GM18511 (cell line): ENCODE measurements around the gene BOD1.

ENCODE experiments used
- ATAC-seq: cut with Tn5 transposase; IDR thresholded peaks from one replicate; pipeline ENCODE4 v1.9.1; 2021; ENCODE audit warnings: mild to moderate bottlenecking, moderate library complexity; ENCODE audit not compliant: unreplicated experiment

BOD1 gene

DNA sequence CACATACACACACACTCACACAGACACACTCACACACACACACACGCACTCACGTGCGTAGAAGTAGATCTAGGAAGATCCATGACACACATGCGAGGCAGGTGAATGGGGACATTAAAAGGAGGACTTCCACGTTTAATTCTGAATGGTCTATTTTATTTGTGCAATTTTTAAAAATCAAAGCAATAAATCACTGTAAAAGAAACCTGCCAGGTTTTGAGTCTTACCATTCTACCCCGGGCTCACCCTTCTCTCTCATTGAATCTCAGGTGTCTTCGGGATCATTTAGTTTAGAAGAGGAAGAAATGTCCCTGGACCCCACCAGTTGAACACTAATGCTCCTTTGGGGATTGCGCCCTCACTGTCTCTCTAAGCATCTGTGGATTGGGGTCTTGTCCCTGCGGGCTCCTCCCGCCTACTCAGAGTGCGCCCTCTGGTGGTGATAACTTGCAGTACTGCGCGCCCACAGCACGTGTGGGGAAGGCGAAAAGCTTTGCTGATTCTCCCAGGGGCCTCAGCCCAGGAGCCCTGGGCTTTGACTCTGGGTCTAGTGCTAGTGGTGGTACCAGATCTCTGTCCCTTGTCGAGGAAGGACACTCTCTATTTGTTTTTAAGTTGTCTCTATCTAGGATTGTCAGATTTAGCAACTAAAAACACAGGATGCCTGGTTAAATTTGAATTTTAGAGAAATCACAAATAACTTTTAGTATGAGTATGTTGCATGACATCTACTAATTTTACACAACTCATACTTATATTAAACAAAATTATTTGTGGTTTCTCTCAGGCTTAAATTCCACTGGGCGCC is 34.8 kb downstream of the BOD1 start:
- no peak for ATAC-seq

- no peak for ATAC-seq
Observed at GRCh38 chr5:173578947-173579615, 37.4 kb downstream of the BOD1 start.

DNA sequence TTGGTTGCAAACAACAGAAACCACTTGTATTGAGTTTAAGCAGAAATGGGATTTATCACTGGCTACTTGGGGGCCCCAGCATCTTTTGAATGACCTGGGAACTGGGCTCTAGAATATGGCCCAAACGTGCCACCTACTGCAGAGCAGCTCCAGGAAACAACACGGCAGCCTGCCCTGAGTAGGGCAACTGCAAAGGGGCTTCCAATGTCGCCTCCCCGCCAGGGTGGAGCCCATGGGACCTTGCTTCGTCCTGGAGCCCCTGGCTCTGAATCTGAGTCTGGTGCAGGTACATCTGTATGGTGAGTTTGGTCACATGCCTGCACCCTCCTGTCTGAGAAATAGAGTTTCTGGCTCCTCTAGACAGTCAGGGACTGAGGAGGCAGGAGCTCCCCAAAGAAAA is 38.6 kb downstream of the BOD1 start:
- no peak for ATAC-seq

DNA sequence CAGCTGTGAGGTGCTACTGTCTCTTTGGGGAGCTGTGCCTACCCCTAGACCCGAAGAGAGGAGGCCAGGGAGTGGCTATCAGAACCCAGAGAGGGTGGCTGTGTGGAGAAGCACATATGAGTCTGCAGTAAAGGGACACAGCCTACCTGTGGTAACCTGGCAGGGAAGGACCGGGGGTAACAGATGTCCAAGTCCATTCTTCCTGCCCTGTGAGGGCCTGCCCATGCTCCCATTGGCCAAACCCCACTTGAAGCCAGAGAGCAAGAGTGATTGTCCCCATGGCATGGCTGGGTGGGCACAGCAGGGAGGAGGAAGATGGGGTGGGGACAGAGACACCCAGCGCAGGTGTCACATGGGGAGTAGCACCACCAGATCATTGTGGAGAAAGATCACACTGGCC is 39.3 kb downstream of the BOD1 start:
- ATAC-seq = no peak

DNA sequence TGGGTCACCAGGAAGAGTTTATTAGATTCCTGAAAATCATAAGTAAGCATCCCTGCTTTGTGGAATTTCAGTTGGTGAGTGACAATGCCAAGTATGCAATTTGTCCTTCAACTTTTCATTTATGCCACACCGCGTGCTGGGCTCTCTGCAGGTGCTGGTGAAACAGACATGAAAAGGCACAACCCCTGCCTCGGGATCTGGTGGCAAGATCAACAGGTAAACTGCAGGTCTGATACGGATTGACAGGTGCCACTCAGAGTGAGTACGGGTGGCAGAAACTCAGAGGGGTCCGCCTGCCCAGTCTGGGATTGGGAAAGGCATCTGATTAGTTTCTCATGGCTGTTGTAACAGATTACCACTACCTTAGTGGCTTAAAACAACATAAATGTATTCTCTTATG is 40.5 kb downstream of the BOD1 start:
- no peak for ATAC-seq

DNA sequence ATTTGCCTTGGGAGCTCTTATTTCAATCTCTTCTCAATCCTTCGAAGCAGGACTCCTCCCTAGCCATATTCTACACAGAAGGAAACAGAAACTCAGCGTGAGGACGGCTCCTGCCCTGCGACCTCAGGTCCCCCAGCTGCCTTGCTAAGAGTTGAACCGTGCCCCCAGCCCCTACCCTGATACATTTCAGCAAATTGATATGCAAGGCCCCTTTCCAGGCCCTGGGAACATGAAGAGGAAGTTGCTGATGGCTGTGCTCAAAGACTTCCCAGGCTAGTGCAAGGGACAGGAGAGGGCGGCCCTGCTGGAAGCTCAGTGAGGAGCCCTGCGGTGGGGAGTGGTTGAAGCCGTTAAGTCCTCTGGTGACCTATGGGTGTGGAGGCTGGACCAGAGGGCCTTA is 41.5 kb downstream of the BOD1 start:
- ATAC-seq = no peak

DNA sequence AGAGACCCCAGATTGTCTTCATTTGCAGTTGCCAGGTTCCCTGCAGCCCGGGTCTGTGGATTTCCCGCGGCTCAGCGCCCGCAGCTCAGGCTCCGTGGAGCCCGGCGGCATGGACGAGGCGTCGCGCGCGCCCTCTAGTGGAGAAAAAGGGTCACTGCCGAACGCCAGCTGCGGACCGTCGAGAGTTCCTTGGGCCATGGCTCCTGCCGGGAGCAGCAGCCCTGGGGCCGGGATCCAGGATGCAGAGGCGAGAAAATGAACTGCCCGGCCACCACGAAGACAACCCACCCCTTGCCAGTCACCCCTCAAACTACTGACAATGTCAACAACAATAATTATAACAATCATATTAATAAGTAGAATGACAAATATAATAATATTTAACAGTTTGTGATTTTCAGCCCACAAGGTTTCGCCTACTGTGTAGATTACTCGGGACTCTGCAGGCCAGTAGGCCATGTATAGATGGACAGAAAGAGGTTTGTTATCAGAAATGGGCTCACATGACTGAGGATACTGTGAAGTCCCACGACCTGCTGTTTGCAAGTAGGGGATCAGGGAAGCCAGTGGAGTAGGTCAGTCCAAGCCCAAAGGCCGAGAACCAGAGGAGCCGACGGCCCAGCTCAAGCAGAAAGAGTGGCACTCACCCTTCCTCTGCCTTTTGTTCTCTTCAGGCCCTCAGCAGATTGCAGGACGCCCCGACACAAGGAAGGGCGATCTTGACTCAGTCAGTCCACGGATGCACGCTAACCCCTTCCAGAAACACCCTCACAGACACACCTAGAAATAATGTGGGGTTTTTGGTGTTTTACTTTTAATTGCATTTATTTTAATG is 43.1 kb downstream of the BOD1 start:
- peak; percentile 81 for ATAC-seq

DNA sequence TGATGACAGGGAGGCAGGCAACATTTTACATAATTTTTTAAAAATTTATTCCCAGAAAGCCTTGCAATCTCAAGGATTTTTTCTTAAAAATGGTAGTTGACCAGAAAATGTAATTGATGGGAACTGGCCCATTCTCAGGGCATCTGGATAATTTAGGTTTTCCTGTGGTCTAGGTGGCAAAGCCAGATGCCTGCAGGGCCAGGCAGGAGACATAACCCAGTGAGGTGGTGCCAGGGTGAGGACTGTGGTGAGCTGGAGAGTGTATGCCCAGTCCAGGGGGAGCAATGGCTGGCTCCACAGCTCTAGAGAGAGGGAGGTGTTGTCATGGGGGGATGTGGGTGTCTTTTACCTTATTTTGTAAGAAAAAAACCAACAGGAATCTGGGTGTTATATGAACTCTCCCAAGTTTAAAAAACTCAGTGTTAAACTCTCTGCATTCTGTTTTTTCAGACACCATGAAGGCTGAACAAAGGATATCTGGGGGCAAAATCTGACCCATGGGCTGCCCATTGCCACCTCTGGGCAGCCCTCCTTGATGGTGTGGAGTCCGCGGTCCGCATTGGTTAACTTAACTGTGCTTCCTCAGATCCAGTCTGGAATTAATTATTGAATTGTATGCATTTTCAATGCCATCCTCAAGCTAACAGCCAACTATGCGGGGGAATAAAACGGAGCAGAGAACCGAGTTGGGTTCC is 43.9 kb downstream of the BOD1 start:
- no peak for ATAC-seq

DNA sequence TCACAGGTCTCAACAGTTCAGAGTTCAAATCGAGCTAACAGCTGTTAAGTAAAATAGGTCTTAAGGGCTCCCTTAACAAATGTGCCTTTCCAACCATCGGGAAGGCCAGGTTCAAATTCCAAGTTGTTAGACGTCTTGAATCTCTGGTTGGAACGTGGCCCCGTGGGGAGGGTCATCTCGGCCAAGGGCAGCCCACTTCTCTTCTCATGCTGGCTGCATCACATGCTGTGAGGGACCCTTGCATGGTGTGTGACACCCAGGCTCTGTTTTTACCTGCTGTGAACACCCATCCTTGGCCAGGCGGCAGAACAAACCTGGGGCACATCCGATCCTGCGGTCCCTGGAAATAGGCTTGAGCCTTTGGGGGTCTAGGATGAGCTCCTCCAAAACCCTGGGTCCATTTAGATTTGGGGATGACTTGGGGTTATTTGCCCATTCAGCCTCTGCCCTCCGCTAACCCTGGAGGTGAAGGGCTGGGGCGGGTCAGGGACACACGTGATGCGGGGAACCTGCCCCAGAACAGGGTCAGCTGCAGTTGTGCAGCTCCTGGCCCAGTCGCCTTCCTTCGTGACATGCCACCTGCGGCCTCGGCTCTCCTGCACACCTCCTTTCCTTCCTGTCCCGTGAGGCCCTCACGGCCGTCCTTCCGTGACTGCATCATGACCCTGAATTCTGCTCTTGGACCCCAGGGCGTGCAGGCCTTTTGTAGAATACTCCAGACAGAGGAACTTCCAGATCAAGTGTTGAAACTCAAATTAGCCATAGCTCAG is 45.9 kb downstream of the BOD1 start:
- ATAC-seq = no peak

DNA sequence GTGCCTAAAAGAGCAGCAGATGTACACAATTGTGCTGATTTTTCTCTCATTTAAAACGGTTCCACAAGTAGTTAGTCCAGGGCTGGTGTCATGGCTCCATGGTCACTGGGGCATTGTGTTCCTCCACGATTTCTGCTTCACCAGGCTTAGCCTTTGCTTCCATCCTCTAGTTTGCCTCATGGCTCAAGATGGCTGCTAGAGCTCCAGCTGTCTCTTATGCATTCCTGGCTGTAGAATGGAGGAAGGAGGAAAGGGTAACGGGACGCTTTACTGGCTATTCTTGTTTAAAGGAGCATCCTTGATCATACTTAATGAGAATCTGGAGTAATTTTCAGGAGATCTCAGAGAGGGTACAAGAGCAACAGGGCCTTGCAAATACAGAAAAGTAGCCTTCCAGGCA is 47.7 kb downstream of the BOD1 start:
- ATAC-seq = no peak

DNA sequence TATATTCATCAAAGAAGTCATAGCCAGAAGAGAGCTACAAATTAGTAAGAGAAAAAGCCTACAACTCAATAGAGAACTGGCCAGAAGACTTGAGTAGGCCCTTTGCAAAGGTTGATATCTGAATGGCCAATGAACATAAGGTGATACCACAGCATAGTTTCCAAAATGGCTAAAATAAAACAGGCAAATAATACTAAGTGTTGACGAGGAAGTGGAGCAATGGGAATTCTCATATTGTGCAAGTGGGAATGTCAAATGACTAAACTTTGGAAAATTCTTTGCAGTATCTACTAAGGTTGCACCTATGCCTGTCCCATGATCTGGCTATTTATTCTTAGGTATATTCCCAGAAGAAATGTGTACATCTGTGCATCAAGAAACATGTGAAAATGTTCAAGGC is 48.3 kb downstream of the BOD1 start:
- no peak for ATAC-seq

DNA sequence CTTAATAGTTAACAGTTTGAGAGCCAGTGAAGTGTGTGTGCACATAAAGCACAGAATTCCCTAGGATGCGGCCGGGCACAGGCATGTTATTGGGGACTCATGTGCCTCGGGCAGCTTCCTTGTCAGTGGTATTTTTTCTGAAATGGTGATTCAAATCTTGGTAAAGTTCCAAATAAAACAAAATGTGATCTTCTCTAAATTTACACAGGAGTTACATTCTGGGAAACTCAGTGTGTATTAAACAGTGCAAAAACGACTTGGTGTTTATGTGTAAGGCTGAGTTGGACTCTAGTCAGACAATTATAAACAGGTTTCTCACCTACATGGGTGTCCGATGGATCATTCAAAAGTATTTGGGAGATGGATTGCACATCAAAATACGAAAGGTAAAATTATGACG is 48.9 kb downstream of the BOD1 start:
- ATAC-seq = no peak

DNA sequence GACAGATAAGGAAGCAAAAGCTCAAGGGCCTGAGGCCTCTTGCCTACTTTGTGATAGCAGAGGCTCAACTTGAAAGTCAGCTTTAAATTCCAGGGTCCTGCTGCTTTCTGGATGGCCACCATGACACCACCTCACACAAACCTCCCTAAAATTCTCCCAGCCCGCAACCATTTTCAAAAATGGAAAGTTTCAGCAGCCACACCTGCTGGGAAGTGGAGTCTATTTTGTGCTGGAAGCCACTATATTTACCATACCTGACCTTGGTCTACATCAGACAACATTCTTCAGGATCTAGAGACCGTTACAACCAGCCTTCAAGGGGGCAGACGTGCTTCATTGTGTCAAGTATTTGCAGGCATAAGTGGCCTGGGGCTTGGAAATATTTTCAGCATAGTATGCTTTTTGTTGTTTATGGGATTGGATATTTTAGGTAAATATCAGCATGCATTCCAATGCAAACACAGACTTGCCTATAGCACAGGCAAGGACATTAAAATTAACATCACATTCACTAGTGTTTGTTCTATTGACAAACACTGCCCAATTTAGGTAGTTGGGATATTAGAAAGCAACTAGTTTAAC is 50.9 kb downstream of the BOD1 start:
- no peak for ATAC-seq

GRCh38 chr5:173564106-173564505 is 52.3 kb downstream of the BOD1 start:
- no peak for ATAC-seq

- ATAC-seq = no peak
Observed at GRCh38 chr5:173563246-173563645, 53.2 kb downstream of the BOD1 start.

DNA sequence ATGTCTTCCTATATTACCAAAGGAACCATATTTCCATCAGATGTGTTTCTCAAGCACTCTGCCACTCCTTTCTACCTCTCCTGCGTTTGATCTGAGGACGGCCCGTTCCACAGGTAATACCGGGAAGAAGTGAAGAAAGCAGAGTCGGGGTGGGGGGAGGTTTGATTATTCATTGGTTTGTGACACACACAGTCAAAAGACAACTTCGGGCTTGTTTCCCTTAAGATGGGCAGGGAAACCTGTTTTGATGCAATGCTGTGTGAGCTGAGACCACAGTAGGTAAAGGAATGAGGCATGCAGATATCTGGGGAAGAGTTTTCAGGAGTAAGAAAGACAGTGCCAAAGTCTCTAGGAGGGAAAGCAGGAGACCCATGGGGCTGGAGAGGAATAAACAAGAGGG is 54.0 kb downstream of the BOD1 start:
- no peak for ATAC-seq
